HG03460 (cell line): ENCODE data around the gene GUCY1A2.

Source experiments
- ATAC-seq: cut with Tn5 transposase; IDR thresholded peaks from one replicate; pipeline ENCODE4 v1.9.1; 2021; ENCODE audit not compliant: unreplicated experiment

Gene GUCY1A2

DNA sequence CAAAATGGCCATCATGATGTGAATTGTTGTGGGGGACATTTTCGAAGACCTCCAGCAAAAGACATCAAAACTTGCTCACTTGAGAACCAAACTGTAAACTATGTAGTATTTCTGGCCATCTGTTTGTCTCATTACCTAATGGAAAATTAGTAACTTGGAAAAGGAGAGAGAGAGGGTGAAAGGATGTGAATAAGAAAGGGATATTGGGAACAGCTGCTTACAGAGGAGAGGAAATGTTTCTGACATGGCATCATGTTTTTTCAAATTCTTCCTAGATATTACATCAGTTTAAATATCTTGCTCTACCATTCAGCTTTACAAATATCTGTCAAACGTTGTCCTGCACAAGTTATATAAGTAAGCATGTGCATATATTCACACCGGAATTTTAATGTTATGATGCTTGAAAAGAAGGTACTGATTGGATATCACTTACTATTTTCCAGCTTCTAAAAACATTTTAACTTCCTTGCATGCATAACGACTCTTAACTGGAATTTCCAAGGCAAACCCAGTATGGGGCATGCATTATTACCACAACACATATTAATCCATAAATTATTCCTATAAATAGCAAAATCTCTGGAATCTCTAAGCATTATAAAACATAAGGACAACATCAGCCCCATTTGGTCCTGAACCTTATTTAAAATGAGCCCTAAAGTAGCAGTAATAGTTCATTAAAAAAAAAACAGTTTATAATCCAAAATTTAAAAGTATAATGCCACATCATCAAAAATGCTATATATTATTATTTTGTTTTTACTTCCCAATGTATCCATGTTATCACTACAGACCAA, 20.0 kb downstream of the GUCY1A2 start:
- no peak for ATAC-seq

DNA sequence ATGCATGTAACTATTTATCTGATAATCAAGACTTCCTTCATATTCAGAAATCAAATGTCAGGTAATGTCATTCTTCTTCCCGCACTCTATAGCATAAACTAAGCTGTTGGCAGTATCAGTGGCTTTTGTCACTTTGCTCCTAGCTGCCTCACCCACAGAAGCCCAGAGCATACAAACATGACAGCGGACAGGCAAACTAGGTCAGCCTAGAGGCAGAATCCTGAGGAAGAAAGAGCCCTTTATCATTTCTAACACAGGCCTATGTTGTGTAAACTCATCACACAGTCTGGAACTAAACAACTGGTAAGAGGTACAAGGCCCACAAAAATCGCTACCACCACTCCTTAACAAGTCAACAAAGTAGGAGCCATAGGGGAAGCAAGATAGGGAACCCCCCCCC, 21.0 kb downstream of the GUCY1A2 start:
- ATAC-seq = no peak

DNA sequence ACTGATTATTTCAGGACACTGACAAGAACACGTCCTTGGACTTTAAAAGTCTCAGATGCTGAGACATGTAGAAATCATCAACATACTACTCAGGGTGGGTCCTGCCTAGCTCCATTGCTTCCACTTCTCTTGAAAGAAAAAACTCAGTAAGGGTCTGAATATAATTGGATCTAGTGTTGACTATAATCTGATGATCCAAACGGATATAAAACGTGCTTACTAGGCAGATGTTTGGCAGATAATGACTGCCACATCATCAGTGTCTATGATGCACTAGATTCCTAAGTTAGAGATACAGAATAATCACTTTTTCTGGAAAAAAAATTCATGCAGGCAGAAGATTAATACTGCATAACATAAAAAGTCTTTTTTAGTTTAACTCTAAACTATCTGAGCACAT, 21.6 kb downstream of the GUCY1A2 start:
- ATAC-seq = no peak

DNA sequence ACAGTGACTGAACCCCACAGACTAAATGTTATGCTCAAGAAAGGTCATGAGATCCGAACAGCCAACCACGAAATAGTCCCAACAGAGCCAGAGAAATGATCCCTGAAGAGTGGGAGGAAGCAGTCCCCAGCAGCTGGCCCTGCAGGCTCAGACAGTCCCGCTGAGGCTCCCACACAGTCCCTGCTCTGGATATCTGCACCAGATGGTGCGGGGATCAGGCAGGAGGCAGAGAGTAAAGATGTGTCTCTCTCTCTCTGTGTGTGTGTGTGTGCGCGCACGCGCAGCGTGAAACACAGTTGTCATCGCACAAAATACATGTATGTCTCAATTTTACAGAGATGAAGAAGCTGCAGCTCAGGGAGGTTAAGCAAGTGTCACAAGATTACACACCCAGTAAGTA, 27.9 kb downstream of the GUCY1A2 start:
- no peak for ATAC-seq

DNA sequence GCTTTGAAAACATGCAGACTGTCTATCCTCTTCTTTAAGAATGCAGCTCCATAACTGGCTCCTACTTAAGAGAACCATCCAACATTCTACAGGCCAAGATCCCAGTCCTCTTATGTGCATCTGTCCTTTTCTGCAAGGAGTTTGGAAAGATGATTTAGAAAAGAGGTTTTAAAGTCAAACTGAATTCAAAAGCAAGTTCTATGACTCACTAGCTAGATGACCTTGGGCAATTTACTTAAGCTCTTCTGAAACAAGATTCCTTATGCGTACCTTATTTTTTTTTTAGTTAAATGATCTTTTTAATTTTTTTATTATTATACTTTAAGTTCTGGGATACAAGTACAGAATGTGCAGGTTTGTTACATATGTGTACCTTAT, 29.2 kb downstream of the GUCY1A2 start:
- no peak for ATAC-seq

DNA sequence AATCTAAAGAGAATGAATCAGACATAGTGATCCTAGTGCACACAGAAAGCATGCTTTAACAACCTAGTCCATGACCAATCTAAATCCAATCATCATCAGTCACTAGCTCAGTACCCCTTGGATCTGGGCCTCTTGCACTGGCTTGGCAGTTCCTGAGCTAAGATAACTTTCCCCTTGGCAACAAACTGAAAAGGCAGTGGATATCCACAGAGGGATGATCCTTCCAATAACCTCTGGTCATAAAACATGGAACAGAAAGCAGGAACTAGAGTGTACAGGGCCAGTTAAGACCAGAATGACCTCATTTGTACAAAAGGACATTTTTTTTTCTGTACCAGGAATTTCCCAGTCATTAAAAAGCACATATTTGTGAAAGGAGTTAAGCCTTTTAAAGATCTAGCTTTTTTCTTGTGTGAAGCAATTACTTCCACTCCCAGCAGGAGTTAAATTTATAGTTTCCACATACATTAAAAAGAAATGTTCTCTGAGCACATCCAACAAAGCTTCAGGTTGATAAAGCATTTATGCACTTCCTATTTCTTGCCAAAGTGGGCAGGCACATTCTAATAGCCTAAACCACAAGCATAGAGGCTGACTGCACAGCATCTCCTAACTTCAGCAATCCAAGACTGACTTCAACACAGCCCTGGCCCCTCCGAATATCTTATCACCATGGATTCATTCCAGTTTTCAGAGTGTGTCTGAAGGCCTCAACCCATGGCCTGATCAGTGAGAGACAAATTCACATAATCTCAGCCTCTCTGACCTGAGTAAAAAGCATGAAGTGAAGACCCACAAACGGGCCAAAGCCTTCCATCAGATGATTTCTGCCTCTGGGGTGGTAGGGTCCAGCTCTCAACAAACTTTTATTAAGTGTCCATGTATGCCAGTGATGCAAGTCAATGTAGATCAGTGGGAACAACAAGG, 29.9 kb downstream of the GUCY1A2 start:
- no peak for ATAC-seq

DNA sequence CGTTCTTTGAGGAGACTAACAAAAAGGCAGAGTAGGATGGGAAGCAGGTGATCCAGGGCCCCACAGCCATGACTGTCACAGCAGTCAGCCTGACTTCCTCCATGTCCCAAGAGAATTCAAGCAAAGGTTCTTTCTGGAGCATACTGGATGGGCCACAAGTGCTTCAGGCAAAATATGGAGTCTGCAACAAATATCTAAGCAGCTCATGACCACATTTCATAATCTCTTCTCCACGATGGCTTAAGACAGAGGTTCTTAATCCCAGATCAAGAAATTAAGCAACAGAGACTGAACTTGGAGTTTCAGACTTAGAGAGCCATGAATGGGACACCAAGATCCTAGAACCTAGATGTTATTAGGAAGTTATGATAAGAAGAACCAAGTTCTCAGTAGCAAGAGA, 31.6 kb downstream of the GUCY1A2 start:
- ATAC-seq = no peak

DNA sequence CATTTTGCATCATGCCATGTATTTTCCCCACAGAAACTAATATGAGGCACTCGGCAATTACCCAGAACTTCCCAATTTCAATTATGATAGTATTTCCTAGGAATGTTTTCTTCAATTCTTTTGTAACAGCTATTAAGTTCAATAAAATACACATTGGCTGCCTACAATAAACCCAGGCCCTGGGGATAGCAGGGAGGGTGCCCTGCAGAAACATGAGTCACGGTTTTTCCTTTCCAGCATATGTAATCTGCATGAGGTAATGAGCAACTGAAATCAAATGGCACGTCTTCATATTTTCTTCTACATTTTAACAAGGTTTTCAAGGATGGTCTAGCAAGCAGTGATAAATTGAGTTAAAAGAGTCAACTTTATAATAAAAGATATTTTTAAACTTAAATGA, 32.0 kb downstream of the GUCY1A2 start:
- no peak for ATAC-seq

DNA sequence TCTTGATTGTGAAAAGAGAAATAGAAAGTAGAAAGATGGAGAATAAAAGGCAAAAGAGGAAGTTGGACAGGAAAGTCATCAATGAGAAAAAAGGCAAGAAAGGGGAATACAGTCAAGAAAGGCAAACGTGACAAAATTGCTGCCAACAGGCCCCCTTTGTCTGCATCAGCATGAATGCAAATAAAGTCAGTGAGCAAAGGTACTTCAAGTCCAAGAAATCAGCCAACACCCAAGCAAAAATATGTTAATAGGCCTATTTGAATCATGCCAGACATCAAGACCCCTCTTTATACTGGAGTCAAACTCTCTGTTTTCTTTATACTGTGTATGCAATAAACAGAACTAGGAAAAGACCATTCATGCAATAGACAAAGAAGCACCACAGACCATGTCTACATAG, 34.3 kb downstream of the GUCY1A2 start:
- ATAC-seq = no peak

DNA sequence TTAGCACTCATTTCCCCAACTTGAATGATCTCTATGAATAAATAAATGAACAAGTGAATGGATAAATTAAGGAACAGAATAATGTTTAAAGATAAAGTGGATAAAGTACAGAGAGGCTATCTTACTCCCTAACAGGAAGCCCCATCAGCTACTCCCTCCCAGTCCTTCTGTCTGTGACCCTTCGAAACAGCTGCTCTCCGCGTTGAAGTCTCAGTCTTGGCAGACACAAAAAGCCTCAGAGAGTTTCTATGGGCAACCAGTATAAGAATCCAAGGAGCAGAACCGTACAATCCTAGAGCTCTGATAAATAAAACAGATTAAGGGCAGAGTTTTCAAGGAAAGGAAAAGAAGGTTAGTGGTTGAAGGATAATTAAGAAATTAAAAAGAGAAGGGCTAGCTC, 35.0 kb downstream of the GUCY1A2 start:
- ATAC-seq = no peak

DNA sequence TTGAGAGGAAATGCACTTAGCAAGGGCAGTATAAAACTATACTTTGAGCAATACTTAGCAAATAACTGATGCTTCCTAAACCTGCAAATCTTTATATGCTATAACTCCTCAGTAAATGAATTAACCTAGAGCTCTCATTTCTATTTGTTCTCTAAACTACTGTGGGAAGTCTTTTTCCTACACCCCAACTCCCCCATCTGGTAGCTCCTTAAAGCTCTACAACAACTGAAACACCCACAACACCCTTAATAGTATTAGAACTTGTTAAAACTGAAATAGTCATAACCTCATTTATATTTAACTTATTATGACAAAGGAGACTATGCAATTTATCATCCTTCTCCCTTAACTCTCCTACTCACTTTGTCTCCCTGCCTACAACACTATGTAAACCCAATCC, 43.4 kb downstream of the GUCY1A2 start:
- ATAC-seq = no peak

DNA sequence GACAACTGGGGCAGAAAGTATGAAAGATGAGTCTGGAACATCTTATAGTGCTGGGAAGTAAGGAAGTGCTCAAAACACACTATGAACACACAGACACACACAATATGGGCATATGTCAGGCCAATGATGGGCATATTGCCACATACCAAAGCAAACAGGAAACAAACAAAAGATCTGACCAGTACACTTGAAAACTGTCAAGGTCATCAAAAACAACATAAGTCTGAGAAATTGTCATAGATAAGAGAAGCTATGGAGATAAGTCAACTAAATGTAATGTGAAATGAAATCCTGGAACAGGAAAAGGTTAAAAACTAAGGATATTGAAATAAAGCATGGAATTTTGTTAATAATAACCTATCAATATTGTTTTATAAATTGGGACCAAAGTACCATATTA, 46.4 kb downstream of the GUCY1A2 start:
- no peak for ATAC-seq

DNA sequence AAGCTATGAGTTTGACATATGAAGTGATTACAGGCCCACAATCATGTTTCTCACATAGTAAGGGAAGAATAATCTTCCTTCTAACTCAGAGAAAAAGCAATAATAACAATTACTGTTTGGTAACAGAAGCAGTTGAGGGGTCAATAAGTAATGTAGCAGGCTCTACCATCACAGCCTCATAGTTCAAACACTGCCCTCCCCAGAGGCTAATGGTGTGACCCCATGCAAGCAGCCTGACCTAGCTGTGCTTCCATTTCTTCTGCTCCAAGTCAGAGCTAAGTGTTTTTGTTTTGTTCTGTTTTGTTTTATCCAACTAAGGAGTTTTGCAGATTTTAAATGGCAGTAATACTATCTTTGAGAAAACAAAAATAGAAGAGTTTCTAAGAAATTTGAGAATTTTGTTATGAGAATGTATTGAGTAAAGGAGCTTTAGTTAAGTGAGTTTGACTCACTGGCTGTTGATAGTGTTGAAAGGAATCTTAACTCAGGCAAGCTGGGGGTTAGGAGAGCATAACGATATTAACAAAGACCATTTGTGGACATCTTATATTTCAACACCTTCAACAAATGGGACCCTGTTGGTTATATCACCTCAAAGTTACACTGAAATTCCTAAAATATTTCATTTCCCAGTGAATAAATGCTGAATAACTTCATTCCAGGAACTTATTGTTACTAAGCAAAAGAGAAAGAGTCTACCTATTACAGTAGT, 48.5 kb downstream of the GUCY1A2 start:
- ATAC-seq = no peak

DNA sequence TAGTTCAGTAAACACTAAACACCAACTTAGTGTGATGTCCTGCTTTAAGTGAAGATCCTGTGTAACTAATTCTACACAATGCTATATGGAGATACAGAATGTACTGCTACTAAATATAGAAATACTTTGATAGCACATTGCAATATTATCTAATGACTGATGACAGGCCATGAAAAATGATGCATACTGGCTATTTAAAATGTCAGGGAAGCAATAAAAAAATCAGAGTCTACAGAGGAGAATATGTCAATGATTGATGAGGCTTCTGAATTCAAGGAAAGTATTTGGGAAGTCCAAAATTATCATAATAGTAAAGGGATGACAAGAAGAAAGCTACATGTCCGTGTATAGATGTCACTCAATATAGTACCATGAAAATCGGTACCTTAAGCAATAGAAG, 55.3 kb downstream of the GUCY1A2 start:
- no peak for ATAC-seq

DNA sequence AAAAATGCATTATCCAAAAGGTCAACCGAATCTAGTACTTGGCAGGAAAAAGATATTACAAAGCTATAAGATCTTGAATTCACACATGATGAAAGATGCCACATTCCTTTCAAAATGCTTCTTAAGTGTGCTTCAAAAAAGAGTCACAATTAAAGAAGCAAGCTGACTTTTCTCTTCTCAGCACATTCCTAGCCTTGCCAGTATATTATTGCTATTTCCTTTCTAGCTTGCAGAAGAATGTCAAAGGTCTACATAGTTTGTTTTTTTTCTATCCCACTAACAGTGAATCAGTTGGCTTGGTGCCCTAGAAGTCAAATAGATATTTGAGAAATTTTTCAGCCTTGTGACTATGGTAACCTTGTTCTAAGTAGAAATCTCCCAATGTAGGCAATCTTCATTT, 56.8 kb downstream of the GUCY1A2 start:
- no peak for ATAC-seq

DNA sequence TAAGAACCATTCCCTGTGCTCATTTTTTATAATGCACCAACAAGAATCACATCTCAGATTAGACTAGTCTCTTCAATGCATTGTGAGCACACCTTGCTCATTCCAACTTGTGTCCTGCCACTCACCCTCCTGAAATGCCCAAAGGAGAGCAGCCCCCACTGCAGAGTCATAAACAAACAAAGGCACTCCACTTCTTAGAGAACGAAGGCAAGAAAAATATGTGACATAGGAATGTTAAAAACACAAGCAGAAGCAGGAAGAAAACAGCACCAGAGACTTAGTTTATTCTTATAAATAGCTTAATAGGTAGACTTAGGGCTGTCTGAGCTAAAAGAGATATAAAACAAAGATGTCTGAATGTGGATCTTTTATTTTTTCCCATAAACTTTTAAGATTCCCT, 57.2 kb downstream of the GUCY1A2 start:
- ATAC-seq = no peak

DNA sequence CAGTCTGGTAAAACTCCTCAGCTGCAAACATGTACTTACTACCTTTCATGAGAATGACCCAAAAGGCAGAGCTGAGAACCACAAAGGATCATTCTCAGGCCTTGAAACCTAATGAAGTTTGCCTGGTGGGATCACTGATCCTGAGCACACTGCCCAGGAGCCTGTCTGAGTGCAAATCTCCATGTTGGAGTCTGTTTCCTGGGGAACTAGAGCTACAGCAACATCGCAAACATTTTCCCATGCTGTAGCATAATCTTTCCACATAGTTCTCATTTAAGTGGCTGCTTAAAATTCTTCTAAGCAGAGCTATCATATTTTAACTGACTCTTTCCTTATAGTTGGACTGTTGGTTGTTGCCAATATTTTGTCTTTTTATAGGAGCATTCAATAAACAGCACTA, 58.5 kb downstream of the GUCY1A2 start:
- no peak for ATAC-seq

DNA sequence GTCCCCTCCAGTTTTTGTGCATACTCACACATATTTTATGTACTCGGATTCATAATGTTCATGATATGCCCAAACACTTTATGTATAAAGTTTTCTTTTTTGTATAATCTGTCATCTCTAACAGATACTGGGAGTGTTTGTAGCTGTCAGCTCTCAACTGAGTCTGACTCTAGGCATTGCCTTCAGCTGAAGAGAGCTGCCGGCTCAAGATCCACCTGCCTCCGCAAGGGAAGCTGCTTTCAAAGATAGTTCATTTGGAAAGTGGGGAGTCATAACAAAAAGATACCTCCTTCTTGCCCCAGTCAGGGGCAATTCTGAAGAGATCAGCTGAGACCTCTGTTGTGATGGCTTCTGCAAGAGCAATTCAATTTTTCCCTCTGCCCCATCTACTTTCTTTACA, 58.9 kb downstream of the GUCY1A2 start:
- no peak for ATAC-seq

DNA sequence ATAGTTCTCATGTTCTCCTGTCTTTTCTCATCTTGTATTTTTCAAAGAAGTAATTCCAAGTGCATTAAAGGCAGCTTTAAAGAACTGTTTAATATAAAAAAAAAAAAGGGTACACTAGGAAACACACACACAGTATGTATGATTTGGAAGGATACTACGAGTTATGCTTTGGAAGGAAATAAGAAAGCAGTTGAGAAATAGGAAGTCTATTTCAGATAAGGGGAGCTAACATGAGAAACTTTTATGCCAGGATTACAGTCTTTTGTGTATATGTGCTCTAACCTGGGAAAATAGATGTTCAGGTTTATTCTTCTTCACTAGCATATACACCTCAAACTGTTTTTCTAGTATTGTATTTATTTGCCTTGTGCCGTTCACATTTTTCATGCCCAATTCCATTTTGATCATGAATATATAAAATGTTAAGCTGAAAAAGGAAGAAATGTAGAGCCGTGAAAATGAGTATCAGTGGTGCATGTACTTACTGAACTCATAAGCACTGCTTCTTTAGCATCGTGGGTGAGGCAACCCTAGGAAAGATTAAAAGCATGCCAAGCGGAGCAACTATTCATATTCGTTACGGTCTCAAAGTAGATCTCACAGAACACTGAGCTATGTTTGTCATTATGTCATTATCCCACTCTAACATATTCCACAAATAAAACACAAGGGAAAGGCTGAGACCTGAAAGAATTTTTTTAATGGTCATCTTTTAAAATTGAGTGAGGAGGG, 59.6 kb downstream of the GUCY1A2 start:
- ATAC-seq = no peak

DNA sequence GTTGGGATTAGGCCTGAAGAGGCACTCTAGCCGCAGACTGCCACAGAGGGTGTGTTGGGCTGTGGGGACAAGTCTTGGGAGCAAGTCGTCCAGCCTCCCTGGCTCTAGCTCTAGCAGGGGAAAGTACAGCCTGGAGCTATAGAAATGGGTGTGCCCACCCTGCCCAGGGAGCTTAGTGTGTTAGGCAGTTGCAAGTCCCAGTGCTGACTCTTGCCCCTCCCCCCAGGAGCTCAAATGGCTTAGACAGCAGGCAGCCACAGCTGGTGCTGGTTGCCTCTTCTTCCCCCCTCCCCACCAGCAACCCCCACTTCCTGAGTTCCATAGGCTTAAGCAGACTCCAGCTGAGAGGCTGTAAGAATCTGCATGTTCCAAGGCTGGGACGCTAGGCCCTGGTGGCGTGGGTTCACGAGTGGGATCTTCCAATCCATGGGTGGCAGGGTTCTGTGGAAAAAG, 61.2 kb downstream of the GUCY1A2 start:
- no peak for ATAC-seq

DNA sequence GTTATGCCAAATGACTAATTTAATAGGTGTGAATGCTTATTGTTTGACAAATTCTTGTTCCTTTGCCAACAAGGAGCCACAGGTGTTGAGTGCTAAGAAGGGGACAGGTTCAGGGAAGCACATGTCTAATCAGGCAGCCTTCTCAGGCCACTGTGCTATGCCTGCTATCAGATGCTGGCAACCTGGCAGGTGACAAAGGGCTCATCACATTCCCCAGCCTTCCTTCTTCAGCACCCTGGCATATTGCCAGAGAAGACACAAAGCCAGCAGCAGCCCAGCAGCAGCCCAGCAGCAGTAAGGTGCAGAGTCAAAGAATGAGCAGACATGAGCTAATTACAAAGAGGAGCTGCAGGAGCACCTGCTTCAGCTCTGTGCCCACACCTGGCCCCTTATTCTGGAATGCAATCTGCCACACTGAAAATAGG, 68.2 kb downstream of the GUCY1A2 start:
- no peak for ATAC-seq
